Mucosa of rectum (tissue), 2 donors: ENCODE results near the gene CPSF4L.
"Not testable (repeated sequence)": the region's sequence is repeated elsewhere in the genome, so short reads cannot be mapped to it uniquely, and the experiment has no call there.

Experiments used
- H3K27ac ChIP-seq, 2 donors: one replicate each; pipeline ENCODE4 v1.7.0; 2013; ENCODE audit warnings: inconsistent platforms in 2 of 2, low read depth in 2 of 2, low read length in 2 of 2
- H3K27me3 ChIP-seq, 2 donors: one replicate each; pipeline ENCODE4 v1.7.0; 2013; ENCODE audit warnings: low read length in 2 of 2; ENCODE audit not compliant: control insufficient read depth in 2 of 2, insufficient read depth in 2 of 2
- H3K36me3 ChIP-seq, 2 donors: one replicate each; pipeline ENCODE4 v1.7.0; 2013; ENCODE audit warnings: low read length in 2 of 2; ENCODE audit not compliant: control insufficient read depth in 2 of 2, insufficient read depth in 2 of 2
- H3K4me1 ChIP-seq, 2 donors: one replicate each; pipeline ENCODE4 v1.7.0; 2013; ENCODE audit warnings: low read length in 2 of 2, mild to moderate bottlenecking in 1 of 2; ENCODE audit not compliant: control insufficient read depth in 2 of 2, insufficient read depth in 2 of 2
- H3K4me3 ChIP-seq, 2 donors: one replicate each; pipeline ENCODE4 v1.7.0; 2013; ENCODE audit warnings: low read length in 2 of 2
- H3K9ac ChIP-seq, 2 donors: one replicate each; pipeline ENCODE4 v1.7.0; 2013; ENCODE audit warnings: low read length in 2 of 2, low read depth in 1 of 2, mild to moderate bottlenecking in 1 of 2
- H3K9me3 ChIP-seq, 2 donors: one replicate each; pipeline ENCODE4 v1.7.0; 2013; ENCODE audit warnings: low read length in 2 of 2; ENCODE audit not compliant: control insufficient read depth in 2 of 2
- donor health status: healthy.
- donor health status: Normal muscosa, but diverticular disease.

CPSF4L gene, protein sequence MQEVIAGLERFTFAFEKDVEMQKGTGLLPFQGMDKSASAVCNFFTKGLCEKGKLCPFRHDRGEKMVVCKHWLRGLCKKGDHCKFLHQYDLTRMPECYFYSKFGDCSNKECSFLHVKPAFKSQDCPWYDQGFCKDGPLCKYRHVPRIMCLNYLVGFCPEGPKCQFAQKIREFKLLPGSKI

DNA sequence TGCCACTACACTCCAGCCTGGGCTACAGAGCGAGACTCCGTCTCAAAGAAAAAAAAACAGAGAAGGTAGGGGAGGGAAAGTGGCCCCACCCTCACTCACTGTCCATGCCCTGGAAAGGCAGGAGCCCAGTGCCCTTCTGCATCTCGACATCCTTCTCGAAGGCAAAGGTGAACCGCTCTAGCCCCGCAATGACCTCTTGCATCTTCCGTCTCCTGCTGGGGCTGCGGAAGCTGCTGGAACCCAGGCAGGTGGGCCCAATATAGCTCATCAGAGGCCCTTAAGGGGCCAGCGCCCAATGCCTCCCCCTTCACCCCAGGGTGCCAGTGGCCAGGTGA, at the start of gene CPSF4L:
Gene CPSF4L (minus strand): TSS at position 264 of the 335 bp plus-strand sequence. CDS start 62 bp downstream, at position 202.
- Histone ChIP-seq H3K27ac (peak within 1 kb of the TSS; percentile 79 to 85), H3K4me3 (peak within 1 kb of the TSS; percentile 42 to 48)

DNA sequence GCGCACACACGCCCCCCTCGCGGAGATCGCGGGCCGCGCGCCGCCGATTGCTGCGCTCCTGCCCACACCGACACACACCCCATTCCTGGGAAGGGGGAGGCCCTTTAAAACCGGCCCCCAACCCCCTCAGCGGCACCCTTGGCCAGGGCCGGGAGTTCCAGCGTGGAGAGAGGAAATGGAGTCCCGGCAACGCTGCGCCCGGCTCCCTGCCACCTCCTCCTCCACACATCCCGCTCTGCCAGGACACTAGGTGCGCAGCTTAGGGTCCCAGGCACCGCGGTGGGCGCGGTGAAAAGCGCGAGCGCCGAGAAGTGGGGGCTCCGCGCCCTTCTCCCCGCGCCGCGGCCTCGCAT, 49.7 kb upstream of the CPSF4L start:
- Histone ChIP-seq H3K27me3 (no peaks in the 10 kb centered on the region), H3K4me1 (peaks cover 33% of the 10 kb centered on the region in 2 donors), H3K36me3 (no peaks in the 10 kb centered on the region), H3K9me3 (no peaks in the 10 kb centered on the region), H3K27ac (peak overlapping the region; percentile 99 to 100), H3K9ac (peak overlapping the region; percentile 99), H3K4me3 (peak overlapping the region; percentile 86 to 87)

More for the DNA sequence above, at the start of gene CPSF4L:
- Histone ChIP-seq H3K9me3 (no peaks in the 10 kb centered on the region), H3K4me1 (peaks cover 16 to 22% of the 10 kb centered on the region in 2 donors), H3K9ac (peak within 1 kb of the TSS; percentile 41 to 70), H3K36me3 (no peaks in the 10 kb centered on the region), H3K27me3 (no peaks in the 10 kb centered on the region)

DNA sequence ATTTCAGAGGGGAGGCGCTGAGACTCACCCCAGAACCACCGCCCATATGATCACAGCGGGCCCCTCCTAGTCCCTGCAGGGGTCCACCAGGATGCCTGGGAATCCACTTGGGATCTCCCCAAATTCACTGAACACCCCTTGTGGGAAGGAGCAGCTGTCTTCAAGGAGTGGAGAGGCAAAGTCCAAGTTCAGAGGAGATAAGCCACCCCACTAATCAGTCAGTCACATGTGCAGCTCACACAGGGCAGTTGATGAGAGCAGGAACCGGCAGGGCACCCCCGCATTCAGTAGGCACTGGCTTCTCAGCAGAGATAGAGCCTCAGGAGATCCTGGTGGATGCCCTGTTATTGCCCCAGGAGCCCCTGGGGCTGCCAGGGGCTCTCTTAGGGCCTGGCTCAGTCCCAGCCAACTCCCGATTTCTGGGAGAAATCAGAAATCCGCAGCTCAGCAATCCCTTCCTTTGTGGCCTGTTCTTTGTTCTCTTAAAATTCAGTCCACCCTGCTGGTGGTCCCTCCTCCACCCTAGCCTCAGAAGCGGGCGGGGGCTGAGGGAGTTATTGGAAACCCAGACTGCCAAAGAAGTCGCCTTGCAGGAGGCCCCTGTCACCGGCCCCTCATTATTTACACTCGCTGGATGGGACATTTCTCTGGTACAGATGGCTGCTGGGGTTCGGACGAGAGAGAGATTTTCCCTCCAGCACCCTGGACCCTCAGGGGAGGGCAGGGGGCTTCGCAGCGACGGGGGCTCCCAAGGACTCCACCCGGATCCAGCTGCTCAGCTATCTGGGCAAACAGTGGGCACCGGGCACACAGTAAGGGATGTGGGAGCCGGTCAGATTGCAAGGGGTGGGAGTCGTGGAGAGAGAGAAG, 48.3 kb upstream of the CPSF4L start:
- peaks cover 44 to 45% of the 10 kb centered on the region in 2 donors for H3K4me1 ChIP-seq
- no peaks in the 10 kb centered on the region for H3K36me3 ChIP-seq
- peak overlapping the region; percentile 99 to 100 for H3K27ac ChIP-seq

DNA sequence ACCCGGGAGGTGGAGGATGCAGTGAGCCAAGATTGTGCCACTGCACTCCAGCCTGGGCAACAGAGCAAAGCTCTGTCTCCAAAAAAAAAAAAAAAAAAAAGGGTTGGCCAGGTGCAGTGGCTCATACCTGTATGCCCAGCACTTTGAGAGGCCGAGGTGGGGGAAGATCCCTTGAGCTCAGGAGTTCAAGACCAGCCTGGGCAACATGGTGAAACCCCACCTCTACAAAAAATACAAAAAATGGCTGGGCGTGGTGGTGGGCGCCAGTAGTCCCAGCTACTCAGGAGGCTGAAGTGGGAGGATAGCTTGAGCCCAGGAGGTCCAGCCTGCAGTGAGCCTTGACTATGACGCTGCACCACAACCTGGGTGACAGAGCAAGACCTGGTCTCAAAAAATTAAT, 47.3 kb upstream of the CPSF4L start:
- H3K36me3 ChIP-seq, H3K9me3 ChIP-seq, H3K27me3 ChIP-seq: not testable (repeated sequence)
- Histone ChIP-seq H3K4me3 (peak overlapping the region; percentile 86 to 87), H3K27ac (peak overlapping the region; percentile 99 to 100), H3K4me1 (peaks cover 49% of the 10 kb centered on the region in 2 donors), H3K9ac (peak overlapping the region in 1 of 2 donors; percentile 99)

More for the DNA sequence above, 48.3 kb upstream of the CPSF4L start:
- Histone ChIP-seq H3K4me3 (peak overlapping the region; percentile 86 to 87), H3K27me3 (no peaks in the 10 kb centered on the region), H3K9ac (peak overlapping the region; percentile 94 to 99), H3K9me3 (no peaks in the 10 kb centered on the region)

DNA sequence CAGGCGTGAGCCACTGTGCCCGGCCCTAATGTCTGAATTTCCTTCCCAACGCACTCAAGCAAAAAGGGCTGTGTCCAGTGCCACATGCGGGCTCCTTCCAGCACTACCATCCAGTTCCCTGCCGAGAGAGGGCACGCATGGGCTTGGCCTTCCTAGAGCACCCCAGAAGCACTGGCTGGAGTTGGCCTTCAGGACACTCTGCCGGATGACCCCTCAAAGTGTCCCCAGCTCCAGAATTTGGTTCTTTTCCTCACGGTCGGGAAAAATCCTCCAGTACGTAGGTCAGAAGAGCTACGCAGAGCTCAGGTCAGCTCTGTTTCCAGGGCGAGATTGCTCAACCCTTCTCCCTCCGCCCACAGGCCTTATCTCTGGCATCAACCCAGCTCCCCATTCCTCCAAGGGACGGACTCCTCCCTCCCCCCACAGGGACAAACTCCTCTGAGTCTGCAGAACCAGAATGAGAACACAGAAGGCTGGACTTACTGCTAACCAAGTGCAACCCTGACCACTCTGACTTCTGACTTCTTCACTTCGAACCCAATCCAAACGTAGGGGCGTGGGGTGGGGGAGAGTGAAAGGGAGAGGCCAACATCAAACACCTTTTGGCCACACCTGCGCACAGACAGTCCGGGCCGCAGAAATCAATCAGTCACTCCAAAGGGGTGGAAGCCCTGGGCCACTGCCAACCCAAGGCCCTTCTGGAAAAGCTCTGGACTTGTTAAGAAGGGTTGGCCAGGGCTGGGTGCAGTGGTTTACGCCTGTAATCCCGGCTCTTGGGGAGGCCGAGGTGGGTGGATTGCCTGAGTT, 46.5 kb upstream of the CPSF4L start:
- peaks cover 49 to 53% of the 10 kb centered on the region in 2 donors for H3K4me1 ChIP-seq
- peak overlapping the region; percentile 57 to 70 for H3K4me3 ChIP-seq
- H3K27ac ChIP-seq = peak overlapping the region; percentile 99 to 100

DNA sequence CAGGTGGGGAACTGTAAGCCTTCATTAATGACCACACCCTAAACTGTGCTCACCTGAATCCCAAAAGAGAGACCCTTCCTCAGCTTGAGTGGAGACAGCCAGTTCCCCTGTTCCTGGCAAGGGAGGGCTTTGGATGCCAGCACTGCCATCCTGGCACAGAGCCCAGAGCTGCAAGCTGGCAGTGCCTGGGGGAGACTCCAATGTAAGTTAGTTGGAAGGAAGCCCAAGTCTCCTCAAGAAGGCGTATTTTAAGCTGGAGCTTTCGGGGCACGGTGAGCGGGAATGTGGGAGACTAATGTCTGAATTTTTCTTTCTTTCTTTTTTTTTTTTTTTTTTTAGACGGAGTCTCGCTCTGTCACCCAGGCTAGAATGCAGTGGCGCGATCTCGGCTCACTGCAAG, 45.5 kb upstream of the CPSF4L start:
- Histone ChIP-seq H3K4me1 (peaks cover 42 to 46% of the 10 kb centered on the region in 2 donors), H3K27me3 (no peaks in the 10 kb centered on the region), H3K4me3 (no peak overlapping the region), H3K27ac (peak overlapping the region; percentile 44 to 57), H3K9me3 (no peaks in the 10 kb centered on the region), H3K9ac (peak overlapping the region in 1 of 2 donors; percentile 5), H3K36me3 (no peaks in the 10 kb centered on the region)

More for the DNA sequence above, 46.5 kb upstream of the CPSF4L start:
- Histone ChIP-seq H3K9ac (peak overlapping the region; percentile 75 to 83), H3K27me3 (no peaks in the 10 kb centered on the region), H3K36me3 (no peaks in the 10 kb centered on the region), H3K9me3 (no peaks in the 10 kb centered on the region)

DNA sequence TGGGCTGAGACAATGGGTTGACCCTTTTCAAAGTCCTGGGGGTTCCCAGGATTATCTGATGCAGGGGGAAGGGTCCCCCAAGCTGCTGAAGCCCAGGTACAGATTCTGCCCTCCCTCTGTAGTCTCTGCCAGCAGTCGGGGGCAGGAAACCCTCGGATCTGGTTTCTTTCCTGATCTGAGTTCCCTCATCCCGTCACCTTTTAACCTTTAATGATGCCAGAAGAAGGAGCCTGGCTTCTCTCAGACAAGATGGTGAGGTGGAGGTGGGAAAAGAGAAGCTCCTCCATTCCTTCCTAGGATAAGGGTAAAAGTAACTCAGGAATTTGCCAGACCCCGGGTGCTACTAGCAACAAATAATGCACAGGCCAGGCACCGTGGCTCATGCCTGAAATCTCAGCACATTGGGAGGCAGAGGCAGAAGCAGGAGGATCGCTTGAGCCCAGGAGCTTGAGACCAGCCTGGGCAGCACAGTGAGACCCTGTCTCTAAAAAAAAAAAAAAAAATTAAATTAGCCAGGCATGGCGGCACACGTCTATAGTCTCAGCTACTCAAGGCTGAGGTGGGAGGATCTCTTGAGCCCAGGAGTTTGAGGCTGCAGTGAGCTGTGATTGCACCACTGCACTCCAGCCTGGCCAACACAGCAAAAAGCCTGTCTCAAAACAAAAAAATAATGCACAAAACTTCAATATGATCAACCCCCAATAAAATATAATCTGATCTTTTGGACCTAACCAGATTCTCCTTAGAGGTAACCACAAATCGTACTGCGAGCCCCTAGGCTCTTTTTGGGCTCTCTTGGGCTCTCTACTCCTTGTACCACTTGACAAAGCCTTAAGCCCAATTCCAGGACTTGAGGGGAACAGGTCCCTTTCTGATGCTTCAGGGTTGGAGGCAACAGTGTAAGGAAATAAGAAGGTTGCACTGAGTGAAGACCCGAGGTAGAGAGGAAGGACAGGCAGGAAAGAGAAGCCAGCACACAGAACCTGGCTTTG, 44.5 kb upstream of the CPSF4L start:
- Histone ChIP-seq H3K4me3 (peak overlapping the region in 1 of 2 donors; percentile 64), H3K4me1 (peaks cover 42 to 48% of the 10 kb centered on the region in 2 donors)

DNA sequence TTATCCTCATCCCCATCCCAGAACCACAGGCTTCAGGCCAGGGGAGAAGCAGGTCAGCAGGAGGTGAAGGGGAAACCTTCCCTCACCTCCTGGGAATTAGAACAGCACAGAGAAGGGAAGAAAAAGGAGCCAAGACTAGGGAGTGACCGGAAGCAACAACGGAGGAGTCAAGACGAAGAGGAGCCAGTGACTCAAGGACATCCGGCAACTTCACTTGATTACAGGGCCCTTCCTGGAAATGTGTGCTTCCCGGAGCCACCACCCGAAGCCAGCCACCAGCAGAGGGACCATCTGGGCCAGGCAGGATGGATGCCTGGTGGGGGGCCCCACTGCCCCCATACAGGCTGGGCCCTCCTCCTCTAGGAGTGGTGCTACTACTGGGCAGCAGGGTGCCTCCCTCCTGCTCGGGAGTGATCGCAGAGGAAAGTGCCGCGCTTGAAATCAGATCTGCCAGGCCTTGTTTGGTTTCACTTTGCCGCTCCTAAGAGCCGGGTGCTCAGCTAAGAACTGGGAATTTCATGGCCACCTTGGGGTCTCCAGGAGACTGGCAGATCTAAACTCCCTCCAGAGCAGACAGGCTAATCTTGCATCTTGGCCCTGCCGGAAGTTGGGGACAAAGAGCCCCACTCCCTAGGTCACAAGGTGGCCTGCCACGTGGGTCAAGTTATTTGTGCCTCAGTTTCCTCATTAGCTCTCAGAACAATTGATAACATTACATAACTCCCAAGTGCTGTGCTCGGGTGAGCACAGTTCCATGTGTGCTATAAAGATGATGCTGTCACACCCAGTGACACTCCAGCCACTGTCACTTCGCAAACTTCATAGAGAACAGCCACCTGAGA, 43.5 kb upstream of the CPSF4L start:
- H3K9me3 ChIP-seq = no peaks in the 10 kb centered on the region

More for the DNA sequence above, 44.5 kb upstream of the CPSF4L start:
- Histone ChIP-seq H3K27ac (peak overlapping the region; percentile 88 to 91), H3K9ac (peak overlapping the region; percentile 18 to 77), H3K27me3 (no peaks in the 10 kb centered on the region), H3K9me3 (no peaks in the 10 kb centered on the region), H3K36me3 (no peaks in the 10 kb centered on the region)

More for the DNA sequence above, 43.5 kb upstream of the CPSF4L start:
- H3K4me3 ChIP-seq = peak overlapping the region; percentile 57 to 64
- no peaks in the 10 kb centered on the region for H3K36me3 ChIP-seq
- peak overlapping the region; percentile 18 to 77 for H3K9ac ChIP-seq
- H3K27ac ChIP-seq = peak overlapping the region; percentile 88 to 91
- H3K27me3 ChIP-seq = no peaks in the 10 kb centered on the region
- peaks cover 47 to 48% of the 10 kb centered on the region in 2 donors for H3K4me1 ChIP-seq
